C1 segment of cervical spinal cord (tissue), 14 donors: Measurements from ENCODE around the gene GNAO1.
A peak's percentile ranks its signal among the peaks of the same experiment; 100 is the strongest.

ENCODE experiments used
- DNase-seq, 14 donors: peaks; one replicate each; lab custom pipeline; 2025; lab: John Stamatoyannopoulos, UW

The GNAO1 gene

GRCh38 chr16:56288019-56288418 is 96.7 kb downstream of the GNAO1 start:
- DNase-seq: peak in 1 of 14 donors; percentile 44

- no peak for DNase-seq
Observed at GRCh38 chr16:56289416-56289815, 98.1 kb downstream of the GNAO1 start.

GRCh38 chr16:56289862-56290261 is 98.6 kb downstream of the GNAO1 start:
- DNase-seq: no peak

DNA sequence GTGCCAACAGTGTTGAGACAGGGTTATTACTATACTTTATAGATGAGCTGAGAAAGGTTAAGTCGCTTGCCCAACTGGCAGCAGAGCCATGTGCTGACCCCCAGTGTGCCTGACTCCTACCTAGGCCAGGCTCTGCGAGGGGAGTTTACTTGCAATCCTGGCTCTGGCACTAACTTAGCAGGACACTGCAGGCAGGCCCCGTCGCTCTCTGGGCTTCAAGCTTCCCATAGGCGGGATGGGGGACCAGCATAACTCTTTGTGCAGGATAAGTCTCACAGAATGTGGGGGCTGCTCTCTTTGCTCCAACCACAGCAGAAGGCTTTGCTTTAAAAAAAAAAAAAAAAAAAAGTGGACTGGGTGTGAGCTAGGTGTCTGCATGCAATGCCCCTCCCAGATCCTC is 102.7 kb downstream of the GNAO1 start:
- no peak for DNase-seq

DNA sequence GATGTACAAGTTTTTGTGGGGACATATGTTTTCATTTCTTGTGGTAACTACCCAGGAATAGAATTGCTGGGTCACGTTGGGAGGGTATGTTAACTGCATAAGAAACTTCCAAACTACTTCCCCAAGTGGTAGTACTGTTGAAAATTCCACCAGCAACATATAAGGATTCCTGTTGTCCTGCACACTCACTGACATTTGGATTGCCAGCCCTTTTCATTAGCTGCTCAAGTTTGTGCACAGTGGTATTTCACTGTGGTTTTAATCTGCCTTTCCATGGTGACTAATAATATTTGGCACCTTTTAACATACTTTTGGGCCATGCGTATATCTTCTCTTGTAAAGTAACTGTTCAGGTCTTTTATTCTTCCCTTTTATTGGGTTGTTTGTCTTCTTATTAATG is 103.3 kb downstream of the GNAO1 start:
- DNase-seq: no peak

DNA sequence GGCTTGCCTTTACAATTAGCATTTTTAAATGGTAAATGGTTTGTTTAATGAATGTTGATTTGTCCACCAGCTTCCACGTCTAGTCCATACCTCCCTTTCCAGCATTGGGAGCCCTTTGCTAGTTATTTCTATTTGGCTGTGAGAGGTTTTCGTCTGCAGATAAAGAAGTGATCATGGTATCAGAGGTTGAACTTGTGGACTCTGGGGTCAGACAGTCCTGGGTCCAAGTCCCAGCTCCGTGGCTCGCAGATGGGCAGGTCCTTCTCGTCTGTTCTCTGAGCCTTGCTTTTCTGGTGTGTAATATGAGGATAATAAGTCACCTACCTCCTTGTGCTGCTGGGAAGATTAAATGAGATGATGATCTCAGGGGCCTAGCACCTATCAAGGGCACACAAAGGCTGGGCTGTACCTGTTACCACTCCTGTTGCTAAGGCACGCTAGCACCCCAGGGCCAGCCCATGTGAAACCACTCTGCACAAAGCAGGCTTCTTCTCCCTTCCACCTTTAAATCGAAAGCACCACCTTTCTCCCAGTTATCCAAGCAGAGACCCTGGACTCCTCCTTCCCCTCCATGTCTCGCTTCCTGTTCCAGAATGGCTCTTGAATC is 103.9 kb downstream of the GNAO1 start:
- DNase-seq: no peak

GRCh38 chr16:56295739-56296527 is 104.6 kb downstream of the GNAO1 start:
- peak in 5 of 14 donors; percentile 43 to 70 (median 56) for DNase-seq

DNA sequence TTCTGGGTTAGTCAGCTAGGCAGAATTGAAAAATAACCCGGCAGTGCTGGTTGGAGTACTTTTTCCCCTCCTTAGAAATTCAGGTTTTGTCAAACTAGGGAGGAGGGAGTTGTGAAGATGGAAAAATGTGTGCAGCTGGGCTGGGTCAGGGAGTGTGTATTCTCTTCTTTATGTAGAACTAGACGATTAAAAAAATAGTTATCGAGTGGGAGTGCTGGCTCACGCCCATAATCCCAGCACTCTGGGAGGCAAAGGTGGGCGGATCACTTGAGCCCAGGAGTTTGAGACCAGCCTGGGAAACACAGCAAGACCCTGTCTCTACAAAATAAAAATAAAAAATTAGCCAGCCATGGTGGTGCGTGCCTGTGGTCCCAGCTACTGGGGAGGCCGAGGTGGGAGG is 106.4 kb downstream of the GNAO1 start:
- no peak for DNase-seq

DNA sequence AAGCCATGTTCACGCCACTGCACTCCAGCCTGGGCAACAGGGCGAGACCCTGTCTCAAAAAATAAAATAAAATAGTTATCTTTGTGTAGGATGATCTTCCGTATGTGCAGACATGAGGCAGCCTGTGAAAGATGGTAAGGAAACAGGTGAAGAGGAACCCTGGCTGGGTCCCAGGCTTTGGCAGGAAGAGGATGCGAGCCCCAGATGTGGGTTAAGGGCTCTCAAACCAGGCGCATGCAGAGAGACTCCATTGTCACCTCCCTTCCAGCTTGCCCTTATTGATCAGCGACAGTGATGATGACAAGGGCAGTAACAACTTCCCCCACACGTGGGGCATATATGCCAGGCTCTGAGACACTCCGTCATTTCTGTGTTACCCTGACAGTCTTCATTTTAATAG is 106.8 kb downstream of the GNAO1 start:
- DNase-seq: no peak

- peak in 12 of 14 donors; percentile 43 to 92 (median 79) for DNase-seq
Observed at GRCh38 chr16:56298948-56299596, 107.8 kb downstream of the GNAO1 start.

- DNase-seq: peak in 1 of 14 donors; percentile 32
Observed at GRCh38 chr16:56300242-56300623, 108.9 kb downstream of the GNAO1 start.

DNA sequence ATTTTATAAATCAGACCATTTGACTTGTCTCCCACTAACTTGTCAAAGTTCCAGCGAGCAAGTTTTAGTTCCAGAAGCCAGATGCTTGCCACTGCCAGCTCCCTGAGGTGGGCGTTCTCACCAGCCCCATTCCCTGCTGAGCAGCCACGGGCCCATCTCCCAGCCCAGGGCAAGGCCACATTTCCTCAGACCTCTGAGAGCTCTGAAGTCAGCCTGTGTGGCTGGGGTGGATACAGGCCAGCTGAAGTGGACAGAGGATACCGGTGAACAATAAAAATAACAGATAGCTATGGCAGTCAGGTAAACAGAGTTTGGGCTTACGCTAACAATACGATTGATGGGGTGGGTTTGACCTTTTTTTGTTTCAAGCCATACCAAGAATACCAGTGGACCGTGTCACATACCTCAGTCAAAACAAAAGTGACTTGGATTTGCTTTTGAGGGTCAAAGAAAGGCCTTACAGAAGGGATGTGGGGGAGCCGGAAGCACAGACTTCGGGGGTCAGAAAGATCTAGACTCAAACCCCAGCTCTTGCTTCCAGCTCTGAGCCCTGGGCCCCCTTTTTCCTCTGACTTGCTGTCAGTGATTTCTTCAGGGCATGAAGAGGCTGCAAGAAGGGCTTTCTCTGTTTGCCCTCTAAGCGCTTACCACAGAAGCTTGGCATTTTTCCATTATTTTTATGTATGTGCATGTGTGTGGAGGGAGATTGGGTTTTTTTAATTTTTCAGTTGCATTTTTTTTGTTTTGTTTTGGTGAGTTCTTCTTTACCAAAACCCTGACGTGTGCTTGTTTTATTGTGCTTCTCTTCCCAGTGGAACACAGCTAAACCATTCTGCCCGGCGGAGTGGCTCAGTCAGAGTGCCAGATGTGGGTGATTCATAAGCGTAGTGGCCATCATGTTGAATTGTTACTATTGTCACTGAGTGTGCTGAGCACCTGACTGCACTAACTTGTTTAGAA is 109.9 kb downstream of the GNAO1 start:
- peak in 5 of 14 donors; percentile 37 to 69 (median 48) for DNase-seq

- DNase-seq: peak in 2 of 14 donors; percentile 25 to 28
Observed at GRCh38 chr16:56302506-56302905, 111.2 kb downstream of the GNAO1 start.

- peak in 4 of 14 donors; percentile 60 to 76 (median 62) for DNase-seq
Observed at GRCh38 chr16:56303066-56303715, 111.9 kb downstream of the GNAO1 start.

- DNase-seq: no peak
Observed at GRCh38 chr16:56303880-56304279, 112.6 kb downstream of the GNAO1 start.

- peak in 2 of 14 donors; percentile 24 to 31 for DNase-seq
Observed at GRCh38 chr16:56305956-56306565, 114.8 kb downstream of the GNAO1 start.

DNA sequence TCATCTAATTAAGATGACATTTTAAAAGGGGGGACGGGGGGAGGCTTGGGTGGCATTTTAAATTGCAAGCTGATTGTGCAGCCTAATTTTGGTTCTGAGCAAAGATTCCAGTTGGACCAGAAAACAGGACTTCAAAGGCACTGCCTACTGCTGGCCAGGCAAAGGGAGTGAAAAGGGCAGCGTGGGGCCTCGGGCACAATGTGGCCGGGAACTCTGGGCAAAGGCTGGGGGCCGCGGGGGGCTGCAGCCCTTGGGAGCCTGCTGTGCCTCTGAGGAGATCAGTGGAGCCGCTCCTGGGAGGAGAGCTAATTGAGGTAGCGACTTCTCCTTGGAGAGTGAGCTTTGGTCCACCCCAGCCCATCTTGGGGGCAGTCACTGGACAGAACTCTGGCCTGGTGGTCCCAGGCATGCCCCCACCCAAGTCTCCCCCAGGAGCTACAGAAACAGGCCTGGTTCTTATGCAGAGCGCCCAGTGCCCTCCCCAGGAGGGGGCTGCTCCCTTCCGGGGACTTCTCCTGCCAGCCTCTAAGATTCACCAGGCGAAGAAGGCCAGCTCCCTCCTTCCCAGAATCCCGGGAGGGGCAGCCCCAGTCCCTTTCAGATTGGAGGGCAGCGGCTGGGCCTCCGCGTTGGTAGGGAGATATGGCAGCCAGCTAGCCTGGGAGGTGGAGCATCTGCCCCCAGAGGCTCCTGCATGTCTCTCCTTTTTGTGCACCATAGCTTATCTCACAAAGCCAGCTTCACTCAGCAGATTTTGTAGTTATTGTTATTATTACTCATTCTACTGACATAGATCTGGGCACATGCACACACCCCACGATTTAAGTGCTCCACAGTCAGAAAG is 115.6 kb downstream of the GNAO1 start:
- DNase-seq: peak in 1 of 14 donors; percentile 51

DNA sequence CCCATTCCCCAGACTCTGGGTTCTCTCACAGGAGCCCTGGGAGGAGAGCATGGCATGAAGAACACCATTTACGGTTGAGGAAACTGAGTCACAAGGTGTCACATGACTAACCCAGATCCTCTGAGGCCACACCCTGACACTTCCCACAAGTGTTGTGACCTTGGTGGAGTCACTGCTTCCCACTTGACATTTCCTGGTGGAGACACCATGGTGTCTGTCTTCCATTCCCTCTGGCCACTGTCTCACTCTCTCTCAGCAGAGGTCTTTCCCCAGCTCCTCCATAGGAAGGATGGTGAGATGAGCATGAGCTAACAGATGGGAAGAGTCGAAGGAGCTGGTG is 116.2 kb downstream of the GNAO1 start:
- DNase-seq: no peak

GRCh38 chr16:56309008-56309407 is 117.7 kb downstream of the GNAO1 start:
- no peak for DNase-seq

DNA sequence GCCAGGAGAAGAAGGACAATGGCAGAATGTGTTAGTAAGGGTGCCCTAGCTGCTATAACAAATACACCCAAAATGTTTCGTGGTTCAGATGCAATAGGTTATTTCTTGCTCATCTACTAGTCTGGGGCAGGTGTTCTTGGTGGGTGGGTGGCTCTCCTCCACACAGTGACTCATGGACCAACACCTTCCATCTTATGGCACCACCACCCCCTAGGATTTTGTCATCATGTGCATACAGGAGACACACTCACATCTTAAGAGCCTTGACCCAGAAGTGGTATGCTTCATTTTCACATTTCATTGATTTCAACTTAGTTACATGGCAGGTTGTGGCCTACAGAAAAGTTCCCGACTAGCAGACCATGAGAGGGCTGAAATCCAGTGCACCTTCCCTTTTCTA is 119.4 kb downstream of the GNAO1 start:
- DNase-seq: no peak
